ENCODE results near the gene ING5.
A peak's percentile ranks its signal among the peaks of the same experiment; 100 is the strongest.
"Not testable (repeated sequence)": the region's sequence is repeated elsewhere in the genome, so short reads cannot be mapped to it uniquely, and the experiment has no call there.

The ING5 gene

GRCh38 chr2:241759893-241760292, 58.1 kb downstream of the ING5 start:
- DNase-seq: not testable (repeated sequence)

- DNase-seq: no peak
These were observed 58.5 kb downstream of the ING5 start for GRCh38 chr2:241760301-241760771.

GRCh38 chr2:241762321-241762932, 60.6 kb downstream of the ING5 start:
- no peak for DNase-seq

- no peak for DNase-seq
These were observed 61.1 kb downstream of the ING5 start for GRCh38 chr2:241762933-241763369.

GRCh38 chr2:241763551-241764274, 61.9 kb downstream of the ING5 start:
- no peak for DNase-seq

GRCh38 chr2:241764275-241765241, 62.7 kb downstream of the ING5 start:
- no peak for DNase-seq

GRCh38 chr2:241767464-241768250, 65.8 kb downstream of the ING5 start:
- no peak for DNase-seq

- no peak for DNase-seq
These were observed 66.4 kb downstream of the ING5 start for GRCh38 chr2:241768251-241768711.

GRCh38 chr2:241768850-241769249, 67.0 kb downstream of the ING5 start:
- no peak for DNase-seq

- DNase-seq: no peak
These were observed 68.0 kb downstream of the ING5 start for GRCh38 chr2:241769819-241770184.

- no peak for DNase-seq
These were observed 68.5 kb downstream of the ING5 start for GRCh38 chr2:241770185-241770935.

- DNase-seq: no peak
These were observed 69.1 kb downstream of the ING5 start for GRCh38 chr2:241770936-241771285.

GRCh38 chr2:241771286-241772062, 69.6 kb downstream of the ING5 start:
- no peak for DNase-seq

GRCh38 chr2:241772063-241772499, 70.2 kb downstream of the ING5 start:
- DNase-seq: no peak

GRCh38 chr2:241773511-241774418, 71.9 kb downstream of the ING5 start:
- DNase-seq: no peak

GRCh38 chr2:241774419-241775222, 72.8 kb downstream of the ING5 start:
- DNase-seq: no peak

GRCh38 chr2:241775223-241776177, 73.7 kb downstream of the ING5 start:
- DNase-seq: peak; percentile 64
